ENCODE results near the gene KIF13A. TPM values are rescaled to one million over a fixed set of nuclear protein-coding genes. Genes with fewer than 3 reads are reported as not detected.
"Not testable (repeated sequence)": the region's sequence is repeated elsewhere in the genome, so short reads cannot be mapped to it uniquely, and the experiment has no call there.

Gene KIF13A
- total and polyA plus RNA-seq, 10 of the 15 experiments (the other 5 are each of a cell fraction or from before 2014, with no cell fraction given) = 0.02 to 0.26 (median 0.13) TPM; not detected in 2

DNA sequence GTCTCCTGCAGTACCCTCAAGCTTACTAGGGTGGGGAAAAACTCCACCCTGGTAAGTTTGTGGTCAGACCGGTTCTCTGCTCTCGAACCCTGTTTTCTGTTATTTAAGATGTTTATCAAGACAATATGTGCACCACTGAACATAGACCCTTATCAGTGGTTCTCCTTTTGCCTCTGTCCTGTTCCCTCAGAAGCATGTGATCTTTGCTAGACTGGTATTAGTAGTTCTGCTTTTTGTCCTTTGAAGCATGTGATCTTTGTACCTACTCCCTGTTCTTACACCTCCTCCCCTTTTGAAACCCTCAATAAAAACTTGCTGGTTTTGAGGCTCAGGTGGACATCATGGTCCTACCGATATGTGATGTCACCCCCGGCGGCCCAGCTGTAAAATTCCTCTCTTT, 180.0 kb downstream of the KIF13A start:
- H3K9me3 ChIP-seq (replicated peaks; ENCODE audit: control insufficient read depth, insufficient read depth, low read length); H2AFZ ChIP-seq (ENCODE audit: control insufficient read depth, low read depth, low read length); H3K4me3 ChIP-seq; FAIRE-seq; H3K4me1 ChIP-seq (ENCODE audit: control insufficient read depth, insufficient read depth, low read length); H3K9ac ChIP-seq (ENCODE audit: control insufficient read depth, insufficient read depth, low read length); H3K27ac ChIP-seq (ENCODE audit: control insufficient read depth, insufficient read depth); BruUV-seq (replicated peaks); intact Hi-C loops (cut with micrococcal nuclease; ENCODE audit: unreplicated experiment); H3K4me2 ChIP-seq (ENCODE audit: control insufficient read depth, insufficient read depth); in situ Hi-C loops (cut with MboI); H3K79me2 ChIP-seq (ENCODE audit: control insufficient read depth, insufficient read depth, low read length); H3K36me3 ChIP-seq (ENCODE audit: control insufficient read depth in 2 of 2, insufficient read depth in 2 of 2, low read length in 1 of 2); ATAC-seq; H4K20me1 ChIP-seq (ENCODE audit: control insufficient read depth, insufficient read depth); H3K27me3 ChIP-seq (replicated peaks in 1 of 2; ENCODE audit: control insufficient read depth in 2 of 2, insufficient read depth in 2 of 2, low read length in 1 of 2); POLR2A ChIA-PET; RAD21 ChIA-PET (ENCODE audit: unreplicated experiment); DNase-seq (ENCODE audit: low read depth, low spot score): not testable (repeated sequence)
- WGBS (ENCODE audit: insufficient coverage, insufficient replicate concordance, low lambda C conversion rate, missing lambda C conversion rate) = 94% methylated on average over 5 of the region's 5 CpGs
- CTCF ChIA-PET = interaction anchor here (0.8 kb wide), 1 partner anchor 9 kb away, joined by 3 read pairs; no protein-coding TSS in a partner anchor
- SMC1A ChIA-PET (ENCODE audit: uncharacterized antibody, unreplicated experiment) = interaction anchor here (1.2 kb wide), 1 partner anchor 224 kb away, joined by 3 read pairs; no protein-coding TSS in a partner anchor

DNA sequence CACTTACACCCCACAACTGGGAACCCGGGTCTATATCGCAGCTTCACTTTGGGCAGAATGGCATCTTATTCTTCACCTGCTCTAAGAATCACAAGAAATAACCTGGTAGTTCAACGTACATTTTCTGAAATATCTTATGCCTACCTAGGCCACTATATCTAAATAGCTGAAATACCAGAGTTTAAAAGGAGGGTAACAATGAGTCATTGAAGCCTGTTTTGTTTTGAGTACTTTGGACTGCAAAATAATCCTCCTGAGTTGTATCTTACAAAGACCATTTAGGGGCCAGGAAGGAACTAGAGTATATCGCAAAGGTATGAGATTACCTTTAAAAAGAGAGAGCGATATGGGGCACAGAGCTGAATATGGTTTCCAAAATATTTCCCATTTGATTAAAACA, 184.0 kb downstream of the KIF13A start:
- in situ Hi-C loops (cut with MboI) = loop anchor here (5.0 kb wide), 1 partner anchor 211 kb away; no protein-coding TSS in a partner anchor
- no peak for TF ChIP-seq SMAD1 (IDR thresholded peaks at IDR 0.05; ENCODE audit: low read depth, partially characterized antibody)
- no peak for TF ChIP-seq MYC (IDR thresholded peaks at IDR 0.05; ENCODE audit: insufficient read depth, insufficient read length, insufficient replicate concordance, low read length, severe bottlenecking)
- TF ChIP-seq KLF5 (IDR thresholded peaks at IDR 0.05; ENCODE audit: partially characterized antibody) = no peak
- no peak for TF ChIP-seq MXI1 (IDR thresholded peaks at IDR 0.05; ENCODE audit: low read depth, low read length)
- no peak for TF ChIP-seq DPF2 (IDR thresholded peaks at IDR 0.05)
- TF ChIP-seq, protein P1, sequence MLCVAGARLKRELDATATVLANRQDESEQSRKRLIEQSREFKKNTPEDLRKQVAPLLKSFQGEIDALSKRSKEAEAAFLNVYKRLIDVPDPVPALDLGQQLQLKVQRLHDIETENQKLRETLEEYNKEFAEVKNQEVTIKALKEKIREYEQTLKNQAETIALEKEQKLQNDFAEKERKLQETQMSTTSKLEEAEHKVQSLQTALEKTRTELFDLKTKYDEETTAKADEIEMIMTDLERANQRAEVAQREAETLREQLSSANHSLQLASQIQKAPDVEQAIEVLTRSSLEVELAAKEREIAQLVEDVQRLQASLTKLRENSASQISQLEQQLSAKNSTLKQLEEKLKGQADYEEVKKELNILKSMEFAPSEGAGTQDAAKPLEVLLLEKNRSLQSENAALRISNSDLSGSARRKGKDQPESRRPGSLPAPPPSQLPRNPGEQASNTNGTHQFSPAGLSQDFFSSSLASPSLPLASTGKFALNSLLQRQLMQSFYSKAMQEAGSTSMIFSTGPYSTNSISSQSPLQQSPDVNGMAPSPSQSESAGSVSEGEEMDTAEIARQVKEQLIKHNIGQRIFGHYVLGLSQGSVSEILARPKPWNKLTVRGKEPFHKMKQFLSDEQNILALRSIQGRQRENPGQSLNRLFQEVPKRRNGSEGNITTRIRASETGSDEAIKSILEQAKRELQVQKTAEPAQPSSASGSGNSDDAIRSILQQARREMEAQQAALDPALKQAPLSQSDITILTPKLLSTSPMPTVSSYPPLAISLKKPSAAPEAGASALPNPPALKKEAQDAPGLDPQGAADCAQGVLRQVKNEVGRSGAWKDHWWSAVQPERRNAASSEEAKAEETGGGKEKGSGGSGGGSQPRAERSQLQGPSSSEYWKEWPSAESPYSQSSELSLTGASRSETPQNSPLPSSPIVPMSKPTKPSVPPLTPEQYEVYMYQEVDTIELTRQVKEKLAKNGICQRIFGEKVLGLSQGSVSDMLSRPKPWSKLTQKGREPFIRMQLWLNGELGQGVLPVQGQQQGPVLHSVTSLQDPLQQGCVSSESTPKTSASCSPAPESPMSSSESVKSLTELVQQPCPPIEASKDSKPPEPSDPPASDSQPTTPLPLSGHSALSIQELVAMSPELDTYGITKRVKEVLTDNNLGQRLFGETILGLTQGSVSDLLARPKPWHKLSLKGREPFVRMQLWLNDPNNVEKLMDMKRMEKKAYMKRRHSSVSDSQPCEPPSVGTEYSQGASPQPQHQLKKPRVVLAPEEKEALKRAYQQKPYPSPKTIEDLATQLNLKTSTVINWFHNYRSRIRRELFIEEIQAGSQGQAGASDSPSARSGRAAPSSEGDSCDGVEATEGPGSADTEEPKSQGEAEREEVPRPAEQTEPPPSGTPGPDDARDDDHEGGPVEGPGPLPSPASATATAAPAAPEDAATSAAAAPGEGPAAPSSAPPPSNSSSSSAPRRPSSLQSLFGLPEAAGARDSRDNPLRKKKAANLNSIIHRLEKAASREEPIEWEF (IDR thresholded peaks at IDR 0.05; ENCODE audit: insufficient replicate concordance, low read depth, low read length) = no peak
- TF ChIP-seq NFXL1 (IDR thresholded peaks at IDR 0.05; ENCODE audit: borderline replicate concordance) = no peak
- no peak for TF ChIP-seq TAF1 (IDR thresholded peaks at IDR 0.05; ENCODE audit: borderline replicate concordance, low read depth, low read length)
- no peak for TF ChIP-seq CBX3 (IDR thresholded peaks at IDR 0.05; ENCODE audit: borderline replicate concordance, low read depth)
- TF ChIP-seq, protein P2, sequence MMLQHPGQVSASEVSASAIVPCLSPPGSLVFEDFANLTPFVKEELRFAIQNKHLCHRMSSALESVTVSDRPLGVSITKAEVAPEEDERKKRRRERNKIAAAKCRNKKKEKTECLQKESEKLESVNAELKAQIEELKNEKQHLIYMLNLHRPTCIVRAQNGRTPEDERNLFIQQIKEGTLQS (IDR thresholded peaks at IDR 0.05; ENCODE audit: borderline replicate concordance, extremely low read depth, low read depth, low read length) = no peak
- TF ChIP-seq ZNF384 (IDR thresholded peaks at IDR 0.05; ENCODE audit: borderline replicate concordance, low read depth, low read length) = no peak

More for the DNA sequence above, 184.0 kb downstream of the KIF13A start:
- no peak overlapping the region for H2AFZ ChIP-seq (ENCODE audit: control insufficient read depth, low read depth, low read length)
- FAIRE-seq (no peak), DNase-seq (ENCODE audit: low read depth, low spot score) (no peak), ATAC-seq (no peak)
- intact Hi-C loops (cut with micrococcal nuclease; ENCODE audit: unreplicated experiment) = no loop called here
- H3K36me3 ChIP-seq (ENCODE audit: control insufficient read depth in 2 of 2, insufficient read depth in 2 of 2, low read length in 1 of 2) = no peaks in the 10 kb centered on the region
- H3K4me1 ChIP-seq (ENCODE audit: control insufficient read depth, insufficient read depth, low read length) = no peaks in the 10 kb centered on the region
- RAD21 ChIA-PET (ENCODE audit: unreplicated experiment) = interaction anchor here (0.5 to 1.8 kb wide), 10 partner anchors 13 to 635 kb away, joined by 3 to 9 read pairs (median 3); partner anchors contain the start of gene NUP153
- 84% methylated on average over 5 of the region's 5 CpGs for whole genome bisulfite sequencing (ENCODE audit: insufficient coverage, insufficient replicate concordance, low lambda C conversion rate, missing lambda C conversion rate)
- no peaks in the 10 kb centered on the region for H3K27me3 ChIP-seq (replicated peaks in 1 of 2; ENCODE audit: control insufficient read depth in 2 of 2, insufficient read depth in 2 of 2, low read length in 1 of 2)
- no TSS peak for BruUV-seq (replicated peaks)
- no peak overlapping the region for H3K9ac ChIP-seq (ENCODE audit: control insufficient read depth, insufficient read depth, low read length)
- H3K9me3 ChIP-seq (replicated peaks; ENCODE audit: control insufficient read depth, insufficient read depth, low read length) = no peaks in the 10 kb centered on the region
- no peaks in the 10 kb centered on the region for H4K20me1 ChIP-seq (ENCODE audit: control insufficient read depth, insufficient read depth)
- no peak overlapping the region for H3K4me2 ChIP-seq (ENCODE audit: control insufficient read depth, insufficient read depth)
- SMC1A ChIA-PET (ENCODE audit: uncharacterized antibody, unreplicated experiment) = interaction anchor here (0.9 to 4.2 kb wide), 16 partner anchors 10 to 643 kb away, joined by 3 to 16 read pairs (median 4); no protein-coding TSS in a partner anchor
- no peak overlapping the region for H3K4me3 ChIP-seq
- POLR2A ChIA-PET = interaction anchor here (0.8 kb wide), 1 partner anchor 102 kb away, joined by 3 read pairs; no protein-coding TSS in a partner anchor
- no peaks in the 10 kb centered on the region for H3K79me2 ChIP-seq (ENCODE audit: control insufficient read depth, insufficient read depth, low read length)
- CTCF ChIA-PET = interaction anchor here (0.6 to 3.0 kb wide), 28 partner anchors 8 to 667 kb away, joined by 3 to 39 read pairs (median 5); no protein-coding TSS in a partner anchor
- no peak overlapping the region for H3K27ac ChIP-seq (ENCODE audit: control insufficient read depth, insufficient read depth)

All from GM12878 (cell line).